HCT116 (cell line): Measurements from ENCODE around the gene ATP10B. TPM values are rescaled to one million over a fixed set of nuclear protein-coding genes. Genes with fewer than 3 reads are reported as not detected.

Source experiments
- ATAC-seq: fragments of 200-7000 bp; cut with Tn5 transposase; 2 replicates; pipeline ENCODE4 v1.9.1; 2020; ENCODE audit warnings: mild to moderate bottlenecking, moderate library complexity
- BruUV-seq: library from RNA; stranded (reverse); fragments of 400-500 nt; replicated peaks from 2 replicates; lab custom pipeline; 2021; lab: Mats Ljungman, UMichigan
- CTCF ChIA-PET: fragments of 300-600 bp; sonication (Branson Sonifier 250); formaldehyde crosslinking; loops from one replicate; lab custom pipeline; 2021; ENCODE audit warnings: antibody characterized with exemption; lab: Charles Lee
- POLR2A ChIA-PET: fragments of 300-600, 350-600 bp; sonication (Branson Sonifier 250); formaldehyde crosslinking; loops from one replicate; lab custom pipeline; 2021; ENCODE audit warnings: antibody characterized with exemption; lab: Charles Lee
- RAD21 ChIA-PET, 2 experiments: fragments of 300-600 bp; sonication (Branson Sonifier 250); formaldehyde crosslinking; loops; one replicate each; lab custom pipeline; 2023; ENCODE audit warnings: low total read pairs in 2 of 2; ENCODE audit not compliant: uncharacterized antibody in 2 of 2, unreplicated experiment in 2 of 2, low non-redundant PET in 1 of 2; lab: Charles Lee
- DNase-seq: peaks from one replicate; pipeline ENCODE4 v3.0.0-alpha.2; 2010; ENCODE audit warnings: low read depth, low spot score
- H2AFZ ChIP-seq: fragments of 200-600 bp; shearing (Covaris generic), sonication (generic); 2 replicates; pipeline ENCODE4 v1.6.1; 2017; ENCODE audit warnings: low read depth, mixed run types, mixed read lengths, antibody characterized with exemption, low read length; ENCODE audit not compliant: poor library complexity, severe bottlenecking
- H3K27ac ChIP-seq: 2 replicates; pipeline ENCODE4 v1.5.1; 2012; ENCODE audit warnings: low read depth, low read length
- H3K27me3 ChIP-seq: fragments of 200-600 bp; sonication (generic); 2 replicates; pipeline ENCODE4 v1.6.1; 2016; ENCODE audit warnings: mixed run types, low read length, mixed read lengths; ENCODE audit not compliant: insufficient read depth
- H3K36me3 ChIP-seq, 2 experiments: fragments of 200-500 bp in 1 of 2; fragments of 200-600 bp in 1 of 2; sonication (Bioruptor generic) in 1 of 2; sonication (generic) in 1 of 2; 2 replicates each; pipeline versions ENCODE4 v1.5.1 to v1.6.1; 2014 to 2016; ENCODE audit warnings: low read length in 2 of 2, inconsistent platforms in 1 of 2, mixed read lengths in 1 of 2, mixed run types in 1 of 2; ENCODE audit not compliant: insufficient read depth in 2 of 2, control insufficient read depth in 1 of 2
- H3K4me1 ChIP-seq, 2 experiments: fragments of 200-600 bp in 1 of 2; sonication (generic) in 1 of 2; 2 replicates each; pipeline versions ENCODE4 v1.5.1 to v1.6.1; 2012 to 2017; ENCODE audit warnings: low read length in 2 of 2, inconsistent platforms in 1 of 2, mild to moderate bottlenecking in 1 of 2, mixed read lengths in 1 of 2, mixed run types in 1 of 2, moderate library complexity in 1 of 2; ENCODE audit not compliant: insufficient read depth in 2 of 2, control insufficient read depth in 1 of 2
- H3K4me2 ChIP-seq: fragments of 200-600 bp; sonication (generic); 2 replicates; pipeline ENCODE4 v1.6.1; 2017; ENCODE audit warnings: mixed run types, low read length, mixed read lengths
- H3K4me3 ChIP-seq, 2 experiments: fragments of 200-600 bp in 1 of 2; sonication (generic) in 1 of 2; replicated peaks in 1 of 2; 2 replicates each; pipeline ENCODE4 v1.5.1; 2011 to 2016; ENCODE audit warnings: low read length in 2 of 2, control low read depth in 1 of 2, low read depth in 1 of 2, mild to moderate bottlenecking in 1 of 2, mixed read lengths in 1 of 2, mixed run types in 1 of 2
- H3K79me2 ChIP-seq: fragments of 200-600 bp; sonication (generic); 2 replicates; pipeline ENCODE4 v1.6.1; 2017; ENCODE audit warnings: mild to moderate bottlenecking, mixed run types, low read length, moderate library complexity, mixed read lengths; ENCODE audit not compliant: insufficient read depth
- H3K9ac ChIP-seq: fragments of 200-600 bp; sonication (generic); 2 replicates; pipeline ENCODE4 v1.6.1; 2016; ENCODE audit warnings: low read length, mixed read lengths
- H3K9me2 ChIP-seq: fragments of 200-600 bp; sonication (generic), shearing (Covaris generic); 2 replicates; pipeline ENCODE4 v1.6.1; 2017; ENCODE audit warnings: mixed run types, mild to moderate bottlenecking, moderate library complexity; ENCODE audit not compliant: insufficient read depth
- H3K9me3 ChIP-seq, 2 experiments: fragments of 200-500 bp in 1 of 2; fragments of 200-600 bp in 1 of 2; sonication (Bioruptor generic) in 1 of 2; sonication (generic) in 1 of 2; 2 replicates each; pipeline ENCODE4 v1.6.1; 2014 to 2017; ENCODE audit warnings: low read length in 2 of 2, mixed read lengths in 2 of 2, inconsistent platforms in 1 of 2, low read depth in 1 of 2, mild to moderate bottlenecking in 1 of 2, mixed run types in 1 of 2, moderate library complexity in 1 of 2; ENCODE audit not compliant: control insufficient read depth in 1 of 2, insufficient read depth in 1 of 2
- H4K20me1 ChIP-seq: fragments of 200-600 bp; sonication (generic), shearing (Covaris generic); 2 replicates; pipeline ENCODE4 v1.6.1; 2017; ENCODE audit warnings: mixed run types, mild to moderate bottlenecking, moderate library complexity; ENCODE audit not compliant: insufficient read depth
- CBX3 ChIP-seq: IDR thresholded peaks from 2 replicates; pipeline ENCODE4 v1.6.1; 2012; ENCODE audit warnings: low read depth
- CEBPB ChIP-seq: IDR thresholded peaks from 2 replicates; pipeline ENCODE4 v1.6.1; 2012; ENCODE audit warnings: low read depth
- CTCF ChIP-seq, 3 experiments: fragments of 200-600 bp in 1 of 3; sonication (generic) in 1 of 3; IDR thresholded peaks in 2 of 3; conservative IDR thresholded peaks in 1 of 3; 2 replicates each; pipeline ENCODE4 v1.5.1; 2012 to 2017; ENCODE audit warnings: low read depth in 2 of 3, low read length in 2 of 3, antibody characterized with exemption in 1 of 3, borderline replicate concordance in 1 of 3, control low read depth in 1 of 3, mild to moderate bottlenecking in 1 of 3, mixed read lengths in 1 of 3, mixed run types in 1 of 3, moderate library complexity in 1 of 3; ENCODE audit not compliant: insufficient read depth in 1 of 3
- EGR1 ChIP-seq: IDR thresholded peaks from 2 replicates; pipeline ENCODE4 v1.6.1; 2012; ENCODE audit warnings: low read depth
- ELF1 ChIP-seq: IDR thresholded peaks from 2 replicates; pipeline ENCODE4 v1.6.1; 2012; ENCODE audit warnings: low read depth, borderline replicate concordance
- EZH2 ChIP-seq: fragments of 200-600 bp; sonication (generic); IDR thresholded peaks from 2 replicates; pipeline ENCODE4 v1.6.1; 2017; ENCODE audit warnings: antibody characterized with exemption, mixed run types
- EZH2phosphoT487 ChIP-seq: fragments of 200-600 bp; IDR thresholded peaks from 2 replicates; pipeline ENCODE4 v1.6.1; 2018; ENCODE audit warnings: antibody characterized with exemption, borderline replicate concordance
- FOSL1 ChIP-seq: IDR thresholded peaks from 2 replicates; pipeline ENCODE4 v1.6.1; 2012; ENCODE audit warnings: low read depth
- JUND ChIP-seq: IDR thresholded peaks from 2 replicates; pipeline ENCODE4 v1.6.1; 2012
- POLR2A ChIP-seq: IDR thresholded peaks from 2 replicates; pipeline ENCODE4 v1.7.0; 2011; ENCODE audit warnings: borderline replicate concordance; ENCODE audit not compliant: insufficient read depth, insufficient read length; ENCODE audit errors: extremely low read depth
- POLR2AphosphoS5 ChIP-seq: IDR thresholded peaks from 2 replicates; pipeline ENCODE4 v1.6.1; 2011; ENCODE audit warnings: mild to moderate bottlenecking, low read depth, low read length, moderate library complexity
- RAD21 ChIP-seq: IDR thresholded peaks from 2 replicates; pipeline ENCODE4 v1.6.1; 2012; ENCODE audit warnings: low read depth, mild to moderate bottlenecking
- SIN3A ChIP-seq: IDR thresholded peaks from 2 replicates; pipeline ENCODE4 v1.6.1; 2012; ENCODE audit warnings: low read depth
- SP1 ChIP-seq: IDR thresholded peaks from 2 replicates; pipeline ENCODE4 v1.6.1; 2012; ENCODE audit warnings: low read depth
- SRF ChIP-seq: IDR thresholded peaks from 2 replicates; pipeline ENCODE4 v1.6.1; 2012; ENCODE audit warnings: low read depth
- TCF7L2 ChIP-seq: IDR thresholded peaks from 2 replicates; pipeline ENCODE4 v1.7.0; 2011; ENCODE audit warnings: borderline replicate concordance, inconsistent platforms; ENCODE audit not compliant: insufficient read depth, insufficient read length; ENCODE audit errors: extremely low read depth
- YY1 ChIP-seq: IDR thresholded peaks from 2 replicates; pipeline ENCODE4 v1.6.1; 2011; ENCODE audit warnings: low read length, low read depth, moderate library complexity, mild to moderate bottlenecking; ENCODE audit not compliant: insufficient replicate concordance; ENCODE audit errors: extremely low read depth
- ZFX ChIP-seq: fragments of 450-650 bp; IDR thresholded peaks from 2 replicates; pipeline ENCODE4 v1.6.1; 2017
- ZNF274 ChIP-seq: fragments of 200-500 bp; sonication (Bioruptor generic); IDR thresholded peaks from 2 replicates; pipeline ENCODE4 v1.6.1; 2014; ENCODE audit warnings: mild to moderate bottlenecking, low read depth, low read length, inconsistent platforms
- intact Hi-C: fragments of 100-400 bp; cut with micrococcal nuclease; formaldehyde crosslinking; loops from 2 replicates; pipeline ENCODE4 v1.10.0; 2022
- total RNA-seq: library from RNA; stranded (reverse); gene quantifications from one replicate; pipeline ENCODE4 v1.2.1, GENCODE V29; 2021; ENCODE audit not compliant: unreplicated experiment

ATP10B gene
- total RNA-seq, 1 experiment from 2014 or later: 0.07 TPM

GRCh38 chr5:160760008-160760407 lies 92.0 kb downstream of the ATP10B start:
- H3K36me3 ChIP-seq: no peaks in the 10 kb centered on the region
- POLR2A ChIA-PET: no interaction called here
- H3K27ac ChIP-seq: no peak overlapping the region
- H3K79me2 ChIP-seq: no peaks in the 10 kb centered on the region
- H3K9me3 ChIP-seq: no peaks in the 10 kb centered on the region
- no peak overlapping the region for H3K4me2 ChIP-seq
- H3K9ac ChIP-seq: no peak overlapping the region
- no peak for DNase-seq
- H3K27me3 ChIP-seq: no peaks in the 10 kb centered on the region
- intact Hi-C loops: no loop called here
- H4K20me1 ChIP-seq: no peaks in the 10 kb centered on the region
- H3K4me1 ChIP-seq: no peaks in the 10 kb centered on the region
- H3K9me2 ChIP-seq: no peaks in the 10 kb centered on the region
- RAD21 ChIA-PET: no interaction called here
- CTCF ChIA-PET: no interaction called here
- ATAC-seq: no peak
- TF ChIP-seq CEBPB (no peak), ZNF274 (no peak), SIN3A (no peak), CBX3 (no peak), ZFX (no peak), POLR2A (no peak), RAD21 (no peak), CTCF (IDR thresholded peaks at IDR 0.05 in 2 of 3, conservative IDR thresholded peaks at IDR 0.05 in 1 of 3; ENCODE audit: borderline replicate concordance in 1 of 3, insufficient read depth in 1 of 3, low read depth in 2 of 3, low read length in 2 of 3) (no peak), FOSL1 (no peak), JUND (no peak), YY1 (no peak), SRF (no peak), POLR2AphosphoS5 (no peak), EZH2phosphoT487 (no peak), EZH2 (no peak), ELF1 (no peak), TCF7L2 (no peak), SP1 (no peak), EGR1 (no peak)
- TF ChIP-seq, all 23 proteins: peak for 0
- H3K4me3 ChIP-seq: no peak overlapping the region
- no peak overlapping the region for H2AFZ ChIP-seq
- no TSS peak for BruUV-seq
